ENCODE data around the gene CHD6.

DNA sequence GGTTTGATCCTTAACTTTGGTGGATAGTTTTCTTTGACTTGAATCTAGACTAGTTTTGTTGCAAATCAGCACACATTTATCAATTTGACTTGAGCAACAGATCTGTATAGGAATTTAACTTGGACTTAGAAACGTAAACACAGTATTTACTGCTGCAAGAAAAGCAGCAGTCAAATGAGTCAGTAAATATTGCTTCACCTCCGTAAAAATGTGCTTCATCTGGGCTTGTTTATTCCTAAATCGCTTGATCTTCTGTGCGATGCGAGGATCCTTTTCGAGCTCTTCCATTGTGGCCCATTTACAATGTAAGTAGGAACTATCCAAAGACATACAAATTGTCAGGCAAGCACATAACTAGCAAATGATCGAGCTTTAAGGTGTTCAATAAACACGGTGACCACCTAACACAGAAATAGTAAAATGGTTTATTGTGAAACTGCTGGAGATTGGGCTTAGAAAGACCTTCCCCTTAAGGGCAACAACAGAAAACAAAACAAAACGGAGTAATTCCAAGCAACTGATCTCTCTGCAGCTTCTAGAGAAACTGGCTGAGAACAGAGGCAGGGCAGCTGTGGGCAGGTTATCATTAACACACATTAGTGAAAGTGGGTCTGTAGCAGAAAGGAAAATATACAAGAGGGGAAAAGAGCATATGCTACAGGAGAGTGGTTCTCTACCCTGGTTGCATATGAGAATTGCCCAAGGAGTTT, 120.8 kb downstream of the CHD6 start:
- no peak for TF ChIP-seq CTCF (IDR thresholded peaks at IDR 0.05)
- no peak for TF ChIP-seq POLR2AphosphoS5 (IDR thresholded peaks at IDR 0.05)

Data from prostate gland (tissue), 2 donors.